Measurements from ENCODE around the gene CAMK1G.

Gene CAMK1G

GRCh38 chr1:209657140-209657879 is 73.8 kb downstream of the CAMK1G start:
- TF ChIP-seq, protein P1, sequence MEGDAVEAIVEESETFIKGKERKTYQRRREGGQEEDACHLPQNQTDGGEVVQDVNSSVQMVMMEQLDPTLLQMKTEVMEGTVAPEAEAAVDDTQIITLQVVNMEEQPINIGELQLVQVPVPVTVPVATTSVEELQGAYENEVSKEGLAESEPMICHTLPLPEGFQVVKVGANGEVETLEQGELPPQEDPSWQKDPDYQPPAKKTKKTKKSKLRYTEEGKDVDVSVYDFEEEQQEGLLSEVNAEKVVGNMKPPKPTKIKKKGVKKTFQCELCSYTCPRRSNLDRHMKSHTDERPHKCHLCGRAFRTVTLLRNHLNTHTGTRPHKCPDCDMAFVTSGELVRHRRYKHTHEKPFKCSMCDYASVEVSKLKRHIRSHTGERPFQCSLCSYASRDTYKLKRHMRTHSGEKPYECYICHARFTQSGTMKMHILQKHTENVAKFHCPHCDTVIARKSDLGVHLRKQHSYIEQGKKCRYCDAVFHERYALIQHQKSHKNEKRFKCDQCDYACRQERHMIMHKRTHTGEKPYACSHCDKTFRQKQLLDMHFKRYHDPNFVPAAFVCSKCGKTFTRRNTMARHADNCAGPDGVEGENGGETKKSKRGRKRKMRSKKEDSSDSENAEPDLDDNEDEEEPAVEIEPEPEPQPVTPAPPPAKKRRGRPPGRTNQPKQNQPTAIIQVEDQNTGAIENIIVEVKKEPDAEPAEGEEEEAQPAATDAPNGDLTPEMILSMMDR (conservative IDR thresholded peaks at IDR 0.05; ENCODE audit: control insufficient read depth, insufficient read depth, low read depth, low read length) = no peak
- H3K4me3 ChIP-seq (ENCODE audit: control insufficient read depth, low read depth, low read length) = no peak overlapping the region
- DNase-seq (ENCODE audit: low read depth) = no peak

DNA sequence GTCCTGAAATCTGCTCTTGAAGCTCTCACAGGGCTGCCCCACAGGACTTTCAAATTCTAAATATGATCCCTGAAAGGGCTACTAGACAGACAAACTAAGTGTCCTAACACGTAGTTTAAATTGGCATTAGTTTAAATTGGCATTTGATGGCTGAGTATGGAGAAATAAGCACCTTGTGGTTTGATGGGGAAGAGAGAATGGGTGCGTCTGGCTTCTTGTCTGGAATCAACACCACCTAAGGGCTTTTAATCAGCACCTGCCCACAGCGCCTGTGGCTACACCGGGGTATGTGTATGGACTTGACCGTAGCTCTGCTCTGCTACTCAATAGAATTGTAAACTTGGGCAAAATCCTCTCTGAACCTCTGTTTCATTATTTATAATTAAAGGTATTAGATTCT is 74.4 kb downstream of the CAMK1G start:
- TF ChIP-seq, protein P1 (conservative IDR thresholded peaks at IDR 0.05; ENCODE audit: control insufficient read depth, insufficient read depth, low read depth, low read length) = no peak

GRCh38 chr1:209659909-209660308 is 76.4 kb downstream of the CAMK1G start:
- no peak for DNase-seq (ENCODE audit: low read depth)
- H3K4me3 ChIP-seq (ENCODE audit: control insufficient read depth, low read depth, low read length) = no peak overlapping the region
- TF ChIP-seq, protein P1 (conservative IDR thresholded peaks at IDR 0.05; ENCODE audit: control insufficient read depth, insufficient read depth, low read depth, low read length) = no peak

More for the DNA sequence above, 74.4 kb downstream of the CAMK1G start:
- DNase-seq (ENCODE audit: low read depth) = no peak
- no peak overlapping the region for H3K4me3 ChIP-seq (ENCODE audit: control insufficient read depth, low read depth, low read length)

DNA sequence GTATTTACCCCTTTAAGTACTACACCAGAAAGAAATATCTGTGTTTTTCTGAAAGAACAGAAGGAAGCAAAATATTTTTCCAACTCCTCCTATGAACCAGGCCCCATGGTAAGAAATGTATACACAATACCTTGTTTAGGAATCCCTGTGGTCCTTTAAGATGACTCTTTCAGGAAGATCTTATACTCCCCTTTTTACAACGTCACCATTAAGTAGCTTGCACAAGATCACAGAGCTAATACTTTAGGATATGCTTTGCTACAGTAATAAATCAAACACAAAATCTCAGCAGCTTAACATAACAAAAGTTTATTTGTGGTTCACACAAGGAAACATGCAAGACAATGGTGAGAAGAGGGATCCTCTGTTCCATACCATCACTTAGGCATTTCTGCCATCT is 77.6 kb downstream of the CAMK1G start:
- TF ChIP-seq, protein P1 (conservative IDR thresholded peaks at IDR 0.05; ENCODE audit: control insufficient read depth, insufficient read depth, low read depth, low read length) = no peak
- no peak for DNase-seq (ENCODE audit: low read depth)
- H3K4me3 ChIP-seq (ENCODE audit: control insufficient read depth, low read depth, low read length) = no peak overlapping the region

DNA sequence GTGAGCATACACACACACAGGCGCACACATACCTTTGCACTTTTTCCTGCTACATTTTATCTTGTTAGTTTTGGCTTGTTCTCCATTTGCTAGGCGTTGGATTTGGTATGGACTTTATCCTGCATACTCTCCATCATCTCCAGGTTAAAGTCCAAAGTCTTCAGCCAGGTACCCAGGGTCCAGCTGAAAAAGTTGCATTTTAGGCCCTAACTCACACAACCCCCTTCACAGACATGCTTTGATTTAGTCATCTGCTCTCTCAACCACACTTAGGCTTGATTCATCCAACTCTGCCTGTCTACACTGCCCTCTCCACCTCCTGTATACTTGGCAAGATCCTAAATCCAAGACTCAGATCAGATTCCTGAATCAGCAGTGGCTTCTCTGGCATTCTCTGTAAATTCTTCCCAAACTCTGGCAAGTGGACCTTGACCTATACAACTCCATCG is 79.4 kb downstream of the CAMK1G start:
- TF ChIP-seq, protein P1 (conservative IDR thresholded peaks at IDR 0.05; ENCODE audit: control insufficient read depth, insufficient read depth, low read depth, low read length) = no peak
- H3K4me3 ChIP-seq (ENCODE audit: control insufficient read depth, low read depth, low read length) = no peak overlapping the region
- DNase-seq (ENCODE audit: low read depth) = peak; percentile 51
